Urinary bladder (tissue), 4 donors: ENCODE measurements around the gene PLAAT4. TPM values are rescaled to one million over a fixed set of nuclear protein-coding genes. Genes with fewer than 3 reads are reported as not detected.
A peak's percentile ranks its signal among the peaks of the same experiment; 100 is the strongest.

Experiments used
- DNase-seq: peaks from one replicate; pipeline ENCODE4 v3.0.0-alpha.2; 2015; ENCODE audit errors: extremely low spot score
- H3K27ac ChIP-seq: one replicate; pipeline ENCODE4 v1.5.1; 2013; ENCODE audit warnings: low read depth, mild to moderate bottlenecking, moderate library complexity
- H3K36me3 ChIP-seq: one replicate; pipeline ENCODE4 v1.6.1; 2013; ENCODE audit warnings: mild to moderate bottlenecking, moderate library complexity; ENCODE audit not compliant: insufficient read depth
- H3K4me1 ChIP-seq: one replicate; pipeline ENCODE4 v1.6.1; 2013; ENCODE audit warnings: mild to moderate bottlenecking, moderate library complexity; ENCODE audit not compliant: insufficient read depth
- H3K4me3 ChIP-seq: one replicate; pipeline ENCODE4 v1.5.1; 2013; ENCODE audit warnings: low read depth, low read length
- WGBS: extraction: QIAGEN DNeasy Blood & Tissue Kit; methylation state at CpG from one replicate; pipeline ENCODE4 v1.1.7; 2013; 5-methylcytosine and 5-hydroxymethylcytosine counted together
- polyA plus RNA-seq: library from polyadenylated mRNA; stranded (reverse); fragments of 200-250 nt; gene quantifications from one replicate; pipeline ENCODE4 v1.2.3, GENCODE V29; 2013
- total RNA-seq: library from RNA; depleted of rRNA; stranded (reverse); fragments of >200 nt; gene quantifications from one replicate; pipeline ENCODE4 v1.2.3, GENCODE V29; 2014
- donor health status: healthy with polysubstance abuse.
- donor health status: healthy.

The PLAAT4 gene
- total RNA-seq (9.4 TPM), polyA plus RNA-seq (37.4 TPM)

- Histone ChIP-seq H3K4me3 (peak within 1 kb of the TSS; percentile 25), H3K36me3 (no peaks in the 10 kb centered on the region), H3K4me1 (peaks cover 2% of the 10 kb centered on the region), H3K27ac (peak within 1 kb of the TSS; percentile 69)
- 19% methylated on average over 10 of the region's 10 CpGs for WGBS
- DNase-seq, result peak; percentile 18
Measured at GRCh38 chr11:63536669-63537292, at the start of gene PLAAT4. PLAAT4 (plus strand) TSS chr11:63536808; CDS start chr11:63536869, 61 bp downstream.

- 78% methylated on average over 1 of the region's 1 CpG for WGBS
- no peaks in the 10 kb centered on the region for H3K36me3 ChIP-seq
- no peaks in the 10 kb centered on the region for H3K4me1 ChIP-seq
- no peak overlapping the region for H3K27ac ChIP-seq
- no peak overlapping the region for H3K4me3 ChIP-seq
- DNase-seq, result no peak
Measured at GRCh38 chr11:63488789-63489188, 47.8 kb upstream of the PLAAT4 start.

GRCh38 chr11:63489879-63490278, 46.7 kb upstream of the PLAAT4 start:
- DNase-seq, result no peak
- WGBS, result 69% methylated on average over 3 of the region's 3 CpGs
- no peaks in the 10 kb centered on the region for H3K36me3 ChIP-seq
- no peaks in the 10 kb centered on the region for H3K4me1 ChIP-seq
- no peak overlapping the region for H3K27ac ChIP-seq
- H3K4me3 ChIP-seq, result no peak overlapping the region

GRCh38 chr11:63490551-63491239, 45.9 kb upstream of the PLAAT4 start, which contains the start of gene PLAAT5:
PLAAT5 (minus strand) TSS chr11:63491167; CDS start chr11:63491034, 133 bp downstream.
- DNase-seq, result no peak
- Histone ChIP-seq H3K36me3 (no peaks in the 10 kb centered on the region), H3K4me1 (no peaks in the 10 kb centered on the region), H3K4me3 (peak within 1 kb of the TSS; percentile 52), H3K27ac (peak within 1 kb of the TSS; percentile 62)
- 6% methylated on average over 60 of the region's 60 CpGs for WGBS

- under 1% methylated on average over 13 of the region's 13 CpGs for WGBS
- Histone ChIP-seq H3K4me3 (peak overlapping the region; percentile 52), H3K36me3 (no peaks in the 10 kb centered on the region), H3K4me1 (no peaks in the 10 kb centered on the region), H3K27ac (peak overlapping the region; percentile 62)
- DNase-seq, result no peak
Measured at GRCh38 chr11:63491240-63491587, 45.4 kb upstream of the PLAAT4 start.

GRCh38 chr11:63491636-63492372, 44.8 kb upstream of the PLAAT4 start:
- 40% methylated on average over 11 of the region's 11 CpGs for WGBS
- Histone ChIP-seq H3K4me1 (no peaks in the 10 kb centered on the region), H3K27ac (no peak overlapping the region), H3K4me3 (no peak overlapping the region), H3K36me3 (no peaks in the 10 kb centered on the region)
- no peak for DNase-seq

GRCh38 chr11:63492441-63492840, 44.2 kb upstream of the PLAAT4 start:
- Histone ChIP-seq H3K27ac (no peak overlapping the region), H3K4me1 (no peaks in the 10 kb centered on the region), H3K4me3 (no peak overlapping the region), H3K36me3 (no peaks in the 10 kb centered on the region)
- no peak for DNase-seq
- 99% methylated on average over 1 of the region's 1 CpG for WGBS

GRCh38 chr11:63493127-63493526, 43.5 kb upstream of the PLAAT4 start:
- no peak for DNase-seq
- no peaks in the 10 kb centered on the region for H3K4me1 ChIP-seq
- H3K36me3 ChIP-seq, result no peaks in the 10 kb centered on the region
- H3K27ac ChIP-seq, result no peak overlapping the region
- 94% methylated on average over 1 of the region's 1 CpG for WGBS
- H3K4me3 ChIP-seq, result no peak overlapping the region

- H3K27ac ChIP-seq, result no peak overlapping the region
- 78% methylated on average over 6 of the region's 6 CpGs for WGBS
- no peak for DNase-seq
- no peaks in the 10 kb centered on the region for H3K36me3 ChIP-seq
- no peaks in the 10 kb centered on the region for H3K4me1 ChIP-seq
- H3K4me3 ChIP-seq, result no peak overlapping the region
Measured at GRCh38 chr11:63494975-63495374, 41.6 kb upstream of the PLAAT4 start.

- H3K27ac ChIP-seq, result no peak overlapping the region
- H3K36me3 ChIP-seq, result no peaks in the 10 kb centered on the region
- no peak overlapping the region for H3K4me3 ChIP-seq
- H3K4me1 ChIP-seq, result no peaks in the 10 kb centered on the region
- WGBS, result 92% methylated on average over 4 of the region's 4 CpGs
- no peak for DNase-seq
Measured at GRCh38 chr11:63499874-63500273, 36.7 kb upstream of the PLAAT4 start.

- no peak for DNase-seq
- Histone ChIP-seq H3K27ac (no peak overlapping the region), H3K36me3 (no peaks in the 10 kb centered on the region), H3K4me1 (no peaks in the 10 kb centered on the region), H3K4me3 (no peak overlapping the region)
- WGBS, result 54% methylated on average over 1 of the region's 1 CpG
Measured at GRCh38 chr11:63501236-63501635, 35.4 kb upstream of the PLAAT4 start.

- WGBS, result 57% methylated on average over 2 of the region's 2 CpGs
- Histone ChIP-seq H3K4me1 (no peaks in the 10 kb centered on the region), H3K4me3 (no peak overlapping the region), H3K27ac (no peak overlapping the region), H3K36me3 (no peaks in the 10 kb centered on the region)
- DNase-seq, result no peak
Measured at GRCh38 chr11:63502252-63502820, 34.3 kb upstream of the PLAAT4 start.

- H3K36me3 ChIP-seq, result no peaks in the 10 kb centered on the region
- no peak for DNase-seq
- WGBS, result 77% methylated on average over 6 of the region's 6 CpGs
Measured at GRCh38 chr11:63503492-63503891, 33.1 kb upstream of the PLAAT4 start.

More at GRCh38 chr11:63503492-63503891, 33.1 kb upstream of the PLAAT4 start:
- H3K4me1 ChIP-seq, result no peaks in the 10 kb centered on the region
- H3K4me3 ChIP-seq, result no peak overlapping the region
- no peak overlapping the region for H3K27ac ChIP-seq
